AG08395 (cell line): ENCODE measurements around the gene CIAO1.
"Not testable (repeated sequence)": the region's sequence is repeated elsewhere in the genome, so short reads cannot be mapped to it uniquely, and the experiment has no call there.

Experiments used
- DNase-seq: peaks from one replicate; pipeline ENCODE4 v3.0.0; 2012; ENCODE audit warnings: mixed read lengths, low spot score

Gene CIAO1

DNA sequence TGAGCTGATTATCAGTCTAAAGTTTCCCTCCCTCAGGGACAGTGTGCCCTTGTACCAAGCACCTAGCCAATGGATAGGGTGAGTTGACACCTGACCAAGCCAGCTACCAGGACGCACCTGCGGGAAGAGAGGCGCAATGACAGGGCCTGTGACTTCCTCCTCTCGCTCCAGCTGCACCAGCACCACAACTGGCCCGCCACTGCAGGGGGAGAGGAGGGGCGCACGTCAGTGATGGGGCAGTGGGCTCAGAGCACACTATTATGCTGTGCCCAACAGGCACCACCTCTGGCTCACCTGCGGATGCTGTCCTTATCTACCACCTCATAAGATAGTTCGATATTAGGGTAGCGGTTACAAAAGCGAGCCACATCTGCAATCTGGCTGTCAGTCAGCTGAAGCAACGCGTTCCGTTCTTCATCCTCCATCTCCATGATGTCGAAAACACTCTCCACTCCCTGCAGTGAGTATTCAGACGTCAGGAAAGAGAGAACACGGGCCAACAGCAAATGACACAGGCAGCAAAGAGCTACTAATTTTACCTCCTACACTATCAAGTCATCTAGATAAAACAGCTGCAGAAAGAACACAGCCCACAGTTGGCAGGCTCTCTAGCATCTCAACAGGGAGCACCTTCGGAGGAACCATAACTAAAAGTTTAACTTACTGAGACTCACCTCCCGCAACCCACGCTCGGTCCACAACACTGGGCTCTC is 10.9 kb downstream of the CIAO1 start:
- DNase-seq, result no peak

DNA sequence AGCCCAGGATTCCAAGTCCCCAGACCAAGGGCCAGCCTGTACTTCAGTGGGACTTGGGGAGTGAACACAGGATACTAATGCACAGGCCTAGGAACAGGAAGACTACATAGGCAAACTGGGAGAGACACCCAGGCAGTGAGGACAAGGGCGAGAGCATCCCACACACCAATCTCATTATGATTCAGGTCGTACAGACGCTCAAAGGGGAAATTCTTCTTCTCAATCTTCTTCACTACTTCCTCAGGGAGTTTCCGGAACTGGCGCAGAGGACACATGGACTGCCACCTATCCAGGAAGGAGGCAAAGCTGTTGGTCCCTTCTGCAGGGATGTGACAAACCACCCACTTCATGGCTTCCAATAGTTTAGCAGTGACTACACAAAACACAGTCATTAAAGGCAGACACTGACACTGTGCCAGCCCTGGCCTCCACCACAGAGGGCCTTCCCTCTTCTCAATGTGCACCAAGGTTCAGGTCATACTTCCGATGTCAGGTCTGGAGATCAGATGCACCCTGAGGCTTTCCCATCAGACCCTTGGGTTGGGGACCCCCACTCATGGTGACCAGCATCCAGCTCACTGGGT is 21.3 kb downstream of the CIAO1 start:
- no peak for DNase-seq

DNA sequence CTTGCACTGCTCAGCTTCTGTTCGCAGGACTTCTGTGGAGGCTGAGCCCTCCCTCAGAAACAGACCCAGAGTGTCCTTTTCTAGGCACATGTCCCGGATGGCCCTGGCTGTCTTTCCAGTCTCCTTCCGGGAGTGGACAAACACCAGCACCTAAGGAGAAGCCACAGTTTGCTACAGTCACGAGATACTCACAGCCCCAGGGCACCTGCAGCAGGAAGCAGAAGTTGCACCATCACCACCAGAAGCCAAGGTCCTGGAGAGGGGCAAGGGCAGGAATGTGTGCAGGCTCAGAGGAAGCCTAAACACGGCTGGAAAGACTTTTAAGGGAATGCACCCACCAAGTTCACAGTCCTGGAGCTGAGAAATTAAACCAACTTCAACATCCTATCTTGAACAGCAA is 25.7 kb downstream of the CIAO1 start:
- DNase-seq, result no peak

DNA sequence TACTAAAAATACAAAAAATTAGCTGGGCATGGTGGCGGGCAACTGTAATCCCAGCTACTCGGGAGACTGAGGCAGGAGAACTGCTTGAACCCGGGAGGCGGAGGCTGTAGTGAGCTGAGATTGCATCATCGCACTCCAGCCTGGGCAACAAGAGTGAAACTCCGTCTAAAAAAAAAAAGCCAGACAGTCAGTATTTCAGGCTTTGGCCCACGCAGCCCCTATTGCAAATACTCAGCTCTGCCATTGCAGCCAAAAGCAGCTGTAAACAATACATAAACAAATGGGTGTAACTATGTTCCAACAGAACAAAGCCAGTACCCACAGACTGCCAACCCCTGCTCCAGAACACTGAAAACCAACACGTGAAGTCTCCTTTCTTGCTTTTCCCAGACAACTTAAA is 28.2 kb downstream of the CIAO1 start:
- not testable (repeated sequence) for DNase-seq

DNA sequence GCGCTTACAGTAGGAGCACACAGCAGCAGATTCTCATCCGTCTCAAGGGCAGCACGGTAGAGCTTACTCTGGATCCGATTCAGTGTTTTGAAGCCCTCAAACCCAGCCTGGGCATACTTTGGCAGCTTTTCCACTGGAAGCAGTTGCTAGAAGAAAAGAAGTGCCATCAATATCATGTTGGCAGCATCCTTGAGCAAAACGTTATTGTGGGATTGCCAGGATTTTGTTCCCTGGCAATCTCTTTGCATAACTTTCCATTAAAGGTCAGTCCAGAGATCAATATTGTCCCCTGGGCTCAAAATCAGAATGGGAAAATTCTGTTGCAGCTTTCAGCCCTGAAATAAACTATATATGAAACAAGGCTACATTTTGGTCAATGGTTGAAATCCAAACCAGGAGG is 30.9 kb downstream of the CIAO1 start:
- no peak for DNase-seq

DNA sequence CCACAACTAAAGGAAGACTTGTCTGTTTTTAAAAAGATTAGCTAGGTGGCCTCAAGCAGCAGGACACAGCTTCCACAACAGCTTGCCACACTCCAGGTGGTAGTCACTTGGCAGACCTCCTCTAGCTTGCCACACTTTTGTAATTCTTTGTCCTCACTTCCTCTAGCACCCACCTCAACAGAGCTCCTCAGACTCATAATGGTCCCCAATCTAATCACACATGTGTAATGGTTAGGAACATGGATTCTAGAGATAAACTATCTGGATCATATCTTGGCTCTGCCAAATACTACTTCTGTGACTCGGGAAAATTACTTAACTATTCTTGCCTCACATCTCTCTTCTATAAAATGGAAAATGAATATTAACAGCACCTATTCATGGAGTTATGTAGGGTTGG is 35.8 kb downstream of the CIAO1 start:
- DNase-seq, result no peak

DNA sequence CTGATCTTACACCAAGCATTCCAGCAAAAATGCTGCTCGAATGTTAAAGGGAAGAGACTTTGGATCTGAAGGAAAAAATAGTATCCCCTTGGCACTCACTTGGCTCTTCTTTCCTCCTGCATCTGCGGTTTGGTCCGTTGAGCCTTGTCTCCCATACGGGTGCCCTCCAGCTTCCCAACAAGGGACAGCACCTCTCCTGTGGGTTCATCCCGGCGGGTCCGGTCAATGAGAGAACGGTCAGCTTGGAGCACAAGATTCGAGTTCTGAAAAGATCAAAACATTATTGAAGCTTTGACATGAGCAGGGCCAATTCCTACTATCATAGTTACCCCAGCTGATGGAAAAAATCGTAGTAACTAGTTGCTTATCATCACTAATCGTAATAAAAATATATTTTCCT is 38.6 kb downstream of the CIAO1 start:
- no peak for DNase-seq

DNA sequence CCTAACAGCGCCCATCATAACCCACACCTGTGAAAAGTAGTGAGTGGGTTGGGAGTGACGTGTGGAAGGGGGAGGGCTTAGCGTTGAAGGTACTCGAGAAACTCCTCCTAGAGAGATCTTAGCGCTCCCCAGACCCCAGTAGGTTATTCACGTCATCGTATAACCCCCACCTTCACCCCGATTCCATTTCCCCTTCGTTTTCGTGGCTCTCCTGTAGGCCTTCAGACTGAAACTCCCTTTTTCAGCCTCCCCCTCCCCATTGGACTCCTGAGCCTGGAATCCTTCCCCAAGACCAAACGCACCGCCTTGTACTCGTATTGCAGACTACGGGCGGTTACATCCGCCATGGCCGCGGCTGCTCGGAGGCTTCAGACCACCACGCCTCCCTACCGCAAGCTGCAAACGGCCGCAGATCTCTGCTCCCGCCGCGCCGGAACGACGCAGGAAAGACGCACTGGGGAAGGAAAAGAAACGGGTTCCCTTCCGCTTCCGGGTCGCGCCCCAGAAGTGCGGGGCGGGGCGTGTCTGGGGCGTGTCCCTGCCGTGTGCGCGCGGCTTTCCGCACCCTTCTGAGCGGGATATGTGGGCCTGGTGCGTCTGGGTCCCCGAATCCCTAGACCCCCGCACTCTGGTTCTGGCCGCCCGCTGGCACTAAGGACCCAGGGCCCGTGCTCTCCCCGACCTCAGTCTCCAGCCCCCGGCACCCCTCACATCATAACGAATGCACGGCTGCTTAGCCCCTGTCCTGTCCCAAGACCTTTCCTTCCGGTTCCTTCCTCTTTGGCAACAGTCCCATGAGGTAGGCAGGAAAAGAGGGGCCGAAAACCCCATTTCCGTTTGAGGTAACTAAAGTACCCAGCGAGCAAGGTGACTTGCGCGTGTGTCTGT is 39.3 kb downstream of the CIAO1 start, which contains the start of gene SNRNP200:
TSS of gene SNRNP200 (minus strand) at position 456 of the 888 bp plus-strand sequence. CDS start at position 347, 109 bp downstream.
- peak; percentile 92 for DNase-seq

DNA sequence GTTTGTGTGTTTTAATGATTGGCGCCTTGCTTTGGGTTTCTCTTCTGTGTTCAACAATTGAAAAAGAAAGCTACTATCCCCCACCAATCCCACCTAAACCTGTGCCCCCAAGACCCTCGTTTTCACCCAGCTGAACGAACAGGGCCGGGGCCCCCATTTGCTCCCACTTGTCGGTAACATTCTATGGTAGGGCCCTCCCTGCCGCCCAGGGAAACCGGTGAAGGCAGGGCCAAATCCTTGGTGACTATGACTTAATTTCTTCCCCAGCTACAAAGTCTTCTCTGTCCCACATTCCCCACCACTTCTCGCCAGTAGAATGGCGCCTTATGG is 39.9 kb downstream of the CIAO1 start:
- no peak for DNase-seq

DNA sequence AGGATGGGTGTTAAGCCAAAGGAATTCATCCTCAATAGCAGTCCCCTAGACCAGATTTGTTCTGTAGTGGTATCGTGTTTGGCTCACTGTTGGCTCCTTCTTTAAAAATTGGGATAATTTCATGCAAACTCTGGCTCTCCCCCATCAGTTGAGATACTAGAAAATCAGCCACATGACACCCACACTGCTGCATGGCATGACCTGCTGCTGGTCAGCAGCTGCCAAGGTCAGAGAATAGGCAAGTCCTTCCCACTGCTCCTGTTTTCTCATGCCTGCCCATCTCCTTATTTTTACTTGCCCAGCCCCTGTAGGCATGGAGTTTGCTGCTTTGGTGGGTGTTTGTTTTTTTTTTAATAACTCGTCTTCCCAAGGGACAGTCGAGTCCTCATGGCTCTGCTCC is 40.3 kb downstream of the CIAO1 start:
- DNase-seq, result no peak

DNA sequence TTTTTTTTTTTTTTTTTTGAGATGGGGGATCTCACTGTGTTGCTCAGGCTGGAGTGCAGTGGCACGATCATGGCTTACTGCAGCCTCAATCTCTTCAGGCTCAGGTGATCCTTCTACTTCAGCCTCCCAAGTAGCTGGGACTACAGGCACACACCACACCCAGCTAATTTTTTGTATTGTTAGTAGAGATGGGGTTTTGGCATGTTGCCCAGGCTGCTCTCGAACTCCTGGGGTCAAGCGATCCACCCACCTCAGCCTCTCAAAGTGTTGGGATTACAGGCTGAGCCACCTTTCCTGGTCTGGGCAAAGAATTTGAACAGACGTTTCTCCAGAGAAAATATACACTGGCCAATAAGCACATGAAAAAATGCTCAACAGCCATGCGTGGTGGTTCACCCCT is 42.2 kb downstream of the CIAO1 start:
- DNase-seq, result no peak

DNA sequence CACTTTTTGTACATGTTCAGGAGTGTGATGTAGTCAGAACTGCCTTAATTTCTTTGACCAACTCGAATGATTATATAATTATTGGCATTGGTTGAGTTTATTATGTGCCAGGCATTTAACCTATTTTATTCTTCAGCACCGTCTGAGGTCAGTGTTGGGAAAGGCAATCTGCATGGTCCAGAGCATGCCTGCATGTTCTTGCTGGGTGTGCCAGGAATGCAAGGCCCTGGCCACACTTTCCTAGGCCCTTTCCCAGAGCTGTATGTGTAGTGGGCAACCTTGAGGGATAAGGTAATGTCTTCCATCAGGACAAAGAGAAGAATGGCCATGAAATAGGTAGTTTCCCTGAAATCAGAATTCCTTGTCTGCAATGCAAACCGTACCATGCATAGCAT is 49.0 kb downstream of the CIAO1 start:
- DNase-seq, result no peak

DNA sequence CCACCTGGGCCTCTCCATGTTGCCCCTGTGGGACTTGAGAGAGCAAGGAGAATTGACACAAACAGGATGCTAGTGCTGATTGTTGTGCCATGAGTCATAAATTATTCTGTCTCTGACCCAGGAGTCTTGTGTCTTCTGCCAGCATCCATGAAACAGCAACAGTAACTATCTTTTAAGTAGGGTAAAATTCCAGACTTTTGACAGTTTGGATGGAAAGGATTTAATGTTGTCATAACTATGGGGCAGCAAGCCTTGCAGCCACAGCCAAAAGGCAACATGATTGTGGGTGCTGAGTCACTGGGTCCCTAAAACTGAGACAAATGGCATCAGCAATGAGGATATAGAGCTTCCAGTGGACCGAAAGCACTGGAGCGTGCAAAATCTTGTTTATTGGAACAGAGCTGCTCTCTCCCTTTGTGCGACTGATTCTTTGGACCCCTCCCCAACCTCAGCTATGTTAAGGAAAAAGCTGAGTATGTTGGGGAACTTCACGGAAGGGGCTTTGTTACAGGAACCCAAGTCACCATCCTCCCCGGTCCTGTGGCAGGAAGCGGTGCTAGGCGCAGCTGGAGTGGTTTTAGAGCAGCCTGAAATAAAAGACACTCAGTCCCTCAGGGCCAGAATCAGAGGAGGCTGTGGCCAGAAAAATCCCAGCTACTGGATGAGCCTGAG is 49.5 kb downstream of the CIAO1 start:
- peak; percentile 72 for DNase-seq

DNA sequence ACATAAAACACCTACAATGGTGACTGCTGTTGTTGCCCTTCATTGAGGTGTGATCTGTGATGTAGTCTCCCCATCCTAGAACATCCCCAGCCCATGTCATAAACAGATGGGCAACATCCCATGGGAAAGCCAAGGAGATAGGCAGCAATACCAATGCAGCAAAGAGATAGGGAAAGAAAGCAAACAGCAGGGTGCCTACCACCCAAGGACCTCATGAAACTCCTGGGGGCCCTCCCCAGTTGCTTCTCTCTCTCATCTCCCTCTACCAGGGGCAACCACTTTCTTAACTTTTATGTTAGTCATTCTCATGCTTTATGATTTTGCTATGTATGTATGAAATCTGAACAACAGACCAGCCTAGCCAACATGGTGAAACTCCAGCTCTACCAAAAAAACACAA is 51.0 kb downstream of the CIAO1 start:
- no peak for DNase-seq

DNA sequence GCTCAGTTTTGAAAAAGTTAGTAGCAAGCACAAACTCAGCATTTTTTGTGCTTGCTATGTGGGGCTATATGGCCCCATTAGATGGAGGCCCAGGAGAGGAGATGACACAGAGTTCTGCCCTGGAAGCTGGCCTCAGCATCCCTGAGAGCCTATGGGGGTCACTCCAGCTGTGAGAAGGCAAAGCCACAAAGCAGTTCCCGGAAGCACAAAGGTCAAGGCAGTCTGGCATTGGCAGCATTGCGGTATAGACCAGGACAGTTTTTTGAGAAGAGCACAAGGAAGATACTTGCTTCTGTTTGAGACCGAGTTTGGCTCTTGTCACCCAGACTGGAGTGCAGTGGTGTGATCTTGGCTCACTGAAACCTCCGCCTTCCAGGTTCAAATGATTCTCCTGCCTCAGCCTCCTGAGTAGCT is 51.6 kb downstream of the CIAO1 start:
- DNase-seq, result no peak

DNA sequence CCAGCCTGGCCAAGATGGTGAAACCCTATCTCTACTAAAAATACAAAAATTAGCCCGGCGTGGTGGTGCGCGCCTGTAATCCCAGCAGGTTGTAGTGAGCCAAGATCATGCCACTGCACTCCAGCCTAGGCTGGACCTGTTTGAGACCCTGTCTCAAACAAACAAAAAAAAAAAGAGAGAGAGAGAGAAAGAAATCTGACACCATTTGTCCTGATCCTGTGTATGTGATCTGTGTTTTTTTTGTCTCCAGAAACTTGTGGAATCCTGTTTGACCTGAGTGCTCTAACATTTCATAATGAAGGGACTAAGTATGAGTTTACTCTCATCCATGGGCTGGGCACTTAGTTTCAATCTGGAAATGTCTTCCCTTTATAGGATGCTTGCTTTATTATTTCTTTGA is 52.7 kb downstream of the CIAO1 start:
- DNase-seq, result no peak

DNA sequence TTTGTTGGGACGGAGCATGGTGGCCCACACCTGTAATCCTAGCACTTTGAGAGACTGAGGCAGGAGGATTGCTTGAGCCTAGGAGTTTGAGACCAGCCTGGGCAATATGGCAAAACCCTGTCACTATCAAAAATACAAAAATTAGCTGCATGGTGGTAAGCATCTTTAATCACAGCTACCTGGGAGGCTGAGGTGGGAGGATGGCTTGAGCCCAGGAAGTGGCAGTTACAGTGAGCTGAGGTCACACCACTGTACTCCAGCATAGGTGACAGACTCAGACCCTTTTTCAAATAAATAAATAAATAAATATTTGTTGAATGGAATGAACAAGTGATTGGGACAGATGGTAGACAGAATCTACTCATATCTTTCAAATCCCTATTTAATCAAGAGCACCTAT is 53.4 kb downstream of the CIAO1 start:
- no peak for DNase-seq

DNA sequence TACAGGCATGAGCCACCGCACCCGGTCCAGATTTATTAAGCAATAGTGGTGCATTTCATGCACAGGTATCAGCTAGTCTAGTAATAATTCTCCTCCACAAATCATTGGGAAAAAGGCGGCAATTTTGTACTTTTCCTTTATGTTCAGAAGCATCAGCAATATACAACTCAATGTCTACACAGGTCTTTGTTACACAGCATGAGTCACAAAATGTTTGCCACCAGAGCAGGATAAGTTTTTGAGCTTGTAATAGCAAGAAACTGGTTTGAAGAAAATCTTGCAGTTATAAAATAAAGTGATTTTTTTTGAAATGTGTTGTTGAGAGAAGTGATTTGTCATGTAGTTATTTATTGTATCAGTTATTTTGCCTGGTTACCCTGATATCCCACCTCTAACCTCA is 54.3 kb downstream of the CIAO1 start:
- no peak for DNase-seq

DNA sequence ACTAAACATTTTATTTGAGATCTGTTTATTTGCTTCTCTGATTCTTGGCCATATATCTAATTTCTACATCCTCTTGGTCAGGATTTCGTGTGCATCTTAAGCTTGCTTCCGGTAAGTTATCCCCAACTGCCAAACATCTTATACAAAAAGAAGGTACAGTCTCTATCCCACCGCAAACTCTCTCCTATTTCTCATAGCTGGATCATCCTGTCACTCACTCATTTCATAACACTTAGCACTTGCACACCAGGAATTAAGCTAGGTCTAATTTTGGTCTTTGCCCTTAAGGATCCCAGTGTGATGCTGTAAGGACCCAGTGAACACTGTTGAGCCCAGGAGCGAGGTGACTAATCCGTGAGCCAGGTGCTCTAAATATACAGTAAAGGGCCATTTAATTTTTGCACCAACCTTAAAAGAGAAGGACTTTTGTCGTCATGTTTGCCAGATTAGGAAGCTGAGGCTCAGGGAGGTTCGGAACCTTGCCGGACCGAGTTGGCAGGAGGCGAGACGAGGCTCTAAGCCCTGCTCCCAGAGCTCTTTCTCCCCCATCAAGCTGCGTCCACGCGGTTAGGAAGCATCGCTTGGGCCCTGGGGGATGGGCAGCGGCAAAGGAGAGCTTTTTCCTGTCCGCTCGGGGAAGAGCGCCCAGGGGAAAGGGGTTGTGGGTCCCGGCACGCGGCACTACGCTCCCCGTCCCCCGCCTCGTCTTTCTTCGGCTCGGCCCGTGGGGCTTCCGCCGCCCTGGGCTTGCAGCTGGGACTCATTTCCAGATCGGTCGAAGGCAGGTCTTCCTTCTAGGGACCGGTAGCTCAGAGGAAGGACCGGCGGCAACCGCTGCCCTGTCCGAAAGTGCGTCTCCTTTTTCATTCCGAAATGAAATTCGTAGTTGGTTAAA is 55.0 kb downstream of the CIAO1 start:
- DNase-seq, result no peak
